Endothelial cell of hepatic sinusoid (primary cell): Measurements from ENCODE around the gene NUDT6.
"Not testable (repeated sequence)": the region's sequence is repeated elsewhere in the genome, so short reads cannot be mapped to it uniquely, and the experiment has no call there.

Source experiments
- in situ Hi-C: cut with HindIII; loops from 2 replicates; pipeline ENCODE4 v1.10.0; 2017; ENCODE audit warnings: low sequenced_read_pairs

The NUDT6 gene, protein sequence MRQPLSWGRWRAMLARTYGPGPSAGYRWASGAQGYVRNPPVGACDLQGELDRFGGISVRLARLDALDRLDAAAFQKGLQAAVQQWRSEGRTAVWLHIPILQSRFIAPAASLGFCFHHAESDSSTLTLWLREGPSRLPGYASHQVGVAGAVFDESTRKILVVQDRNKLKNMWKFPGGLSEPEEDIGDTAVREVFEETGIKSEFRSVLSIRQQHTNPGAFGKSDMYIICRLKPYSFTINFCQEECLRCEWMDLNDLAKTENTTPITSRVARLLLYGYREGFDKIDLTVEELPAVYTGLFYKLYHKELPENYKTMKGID

DNA sequence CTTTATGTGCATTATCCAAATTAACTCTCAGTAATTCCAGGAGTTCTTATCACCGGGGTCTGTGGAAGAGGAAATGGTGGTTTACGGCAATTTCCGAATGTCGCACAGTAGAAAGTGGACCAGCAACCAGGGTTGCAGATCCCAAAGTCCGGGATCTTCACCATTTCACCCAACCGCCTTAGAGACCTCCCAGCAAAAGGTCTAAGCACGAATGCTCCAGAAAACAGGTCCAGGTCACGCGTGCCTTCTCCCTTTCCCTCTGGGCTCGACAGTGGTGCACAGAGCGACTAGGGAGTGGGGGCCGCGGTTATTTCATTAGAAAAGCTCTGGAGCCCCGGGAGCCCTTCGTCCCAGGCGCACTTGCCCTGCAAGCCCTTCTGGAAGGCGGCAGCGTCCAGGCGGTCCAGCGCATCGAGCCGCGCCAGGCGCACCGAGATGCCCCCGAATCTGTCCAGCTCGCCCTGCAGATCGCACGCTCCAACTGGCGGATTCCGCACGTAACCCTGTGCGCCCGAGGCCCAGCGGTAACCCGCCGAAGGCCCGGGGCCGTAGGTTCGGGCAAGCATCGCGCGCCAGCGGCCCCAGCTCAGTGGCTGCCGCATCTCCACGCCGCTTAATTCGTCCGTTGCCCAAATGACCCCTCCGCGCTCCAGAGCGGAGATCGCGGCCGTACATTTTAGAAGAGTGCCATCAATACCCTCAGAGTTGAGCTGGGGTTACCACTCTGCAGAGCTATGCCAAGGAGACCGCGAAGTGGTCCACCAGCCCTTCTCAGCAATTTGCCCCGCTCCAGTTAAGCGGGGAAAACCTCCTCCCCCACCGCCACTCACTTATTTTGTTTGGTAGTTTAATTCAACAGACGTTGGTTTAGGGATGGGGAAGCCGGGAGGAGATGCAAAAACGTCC is at the start of gene NUDT6:
NUDT6 (minus strand) TSS at position 627 of the 906 bp plus-strand sequence; CDS start at position 602, 25 bp downstream.
- in situ Hi-C loops: loop anchor here (25.0 kb wide), 1 partner anchor 160 kb away; no protein-coding TSS in a partner anchor

DNA sequence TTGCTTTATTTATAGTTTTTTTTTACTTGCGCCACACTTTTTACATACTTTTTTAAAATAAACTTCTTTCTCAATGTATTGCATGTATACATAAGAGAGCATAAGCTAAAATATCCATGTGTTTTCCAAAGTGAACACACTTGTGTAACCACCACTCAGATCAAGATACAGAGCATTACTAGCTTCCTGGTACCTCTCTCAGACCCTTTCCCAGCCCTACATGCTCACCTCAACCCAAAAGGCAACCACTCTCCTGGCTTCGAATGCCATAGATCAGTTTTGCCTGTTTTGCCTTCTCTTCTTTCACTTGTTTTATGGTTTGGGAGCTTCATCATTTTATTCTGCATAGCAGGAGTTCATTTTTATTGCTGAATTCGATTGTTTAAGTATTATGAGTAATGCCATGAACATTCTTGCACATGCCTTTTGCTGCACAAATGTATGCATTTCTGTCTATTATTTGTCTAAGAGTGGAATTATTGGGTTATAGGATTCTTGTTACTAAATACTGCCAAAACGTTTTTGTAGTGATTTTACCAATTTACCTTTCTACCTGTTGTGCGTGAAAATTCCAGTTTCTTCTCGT is 45.9 kb upstream of the NUDT6 start:
- in situ Hi-C loops: no loop called here

DNA sequence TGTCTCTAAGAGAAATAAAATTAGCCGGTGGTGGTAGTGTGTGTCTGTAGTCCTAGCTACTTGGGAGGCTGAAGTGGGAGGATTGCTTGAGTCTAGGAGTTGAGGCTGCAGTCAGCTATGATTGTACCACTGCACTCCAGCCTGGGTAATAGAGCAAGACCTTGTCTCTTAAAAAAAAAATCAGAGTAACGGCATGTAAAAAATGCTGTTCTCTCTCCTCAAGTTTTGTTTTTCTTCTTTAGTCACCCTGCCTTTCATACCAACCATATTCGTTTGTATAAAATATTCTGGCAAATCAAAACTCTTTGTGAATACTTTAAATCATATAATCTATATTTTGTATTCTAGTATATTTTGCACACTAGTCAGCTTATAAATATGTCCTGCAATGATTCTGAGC is 44.8 kb upstream of the NUDT6 start:
- in situ Hi-C loops: no loop called here

DNA sequence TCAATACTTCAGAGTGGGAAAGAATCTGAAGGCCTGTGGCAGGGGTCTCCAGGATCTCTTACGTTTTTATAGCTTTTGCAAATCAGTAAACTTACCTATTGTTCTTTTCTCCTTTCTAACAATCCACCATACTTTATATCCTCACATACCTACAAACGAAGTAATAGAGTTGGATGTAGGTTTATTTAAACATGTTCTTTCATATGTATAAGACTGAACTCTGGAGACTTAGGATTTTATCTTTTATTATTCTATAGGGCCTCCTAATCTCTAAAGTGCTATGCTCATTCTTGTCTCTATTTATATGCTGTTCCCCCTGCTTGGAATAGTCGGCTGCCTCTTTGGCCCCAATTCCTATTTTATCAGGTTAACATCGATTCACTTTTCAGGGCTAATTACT is 43.8 kb upstream of the NUDT6 start:
- in situ Hi-C loops: no loop called here

DNA sequence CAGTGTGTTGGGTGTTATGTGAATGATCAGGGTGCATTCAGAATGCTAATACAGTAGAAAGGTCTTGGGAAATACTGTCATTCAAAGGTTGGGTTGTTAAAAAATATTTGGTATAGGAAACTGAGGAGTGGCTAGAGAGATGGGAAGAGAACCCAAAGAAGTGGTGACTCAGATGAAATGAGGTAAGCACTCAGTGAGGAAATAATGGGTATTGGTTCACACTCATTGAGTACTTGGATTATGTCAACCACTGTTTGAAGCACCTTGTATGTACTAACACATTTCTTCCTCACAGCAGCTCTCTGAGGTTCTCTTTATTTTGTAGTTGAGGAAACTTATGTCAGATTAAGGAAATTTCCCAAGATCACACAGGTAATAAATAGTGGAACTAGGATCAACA is 40.8 kb upstream of the NUDT6 start:
- in situ Hi-C loops: loop anchor here (5.0 kb wide), 1 partner anchor 49 kb away; no protein-coding TSS in a partner anchor

DNA sequence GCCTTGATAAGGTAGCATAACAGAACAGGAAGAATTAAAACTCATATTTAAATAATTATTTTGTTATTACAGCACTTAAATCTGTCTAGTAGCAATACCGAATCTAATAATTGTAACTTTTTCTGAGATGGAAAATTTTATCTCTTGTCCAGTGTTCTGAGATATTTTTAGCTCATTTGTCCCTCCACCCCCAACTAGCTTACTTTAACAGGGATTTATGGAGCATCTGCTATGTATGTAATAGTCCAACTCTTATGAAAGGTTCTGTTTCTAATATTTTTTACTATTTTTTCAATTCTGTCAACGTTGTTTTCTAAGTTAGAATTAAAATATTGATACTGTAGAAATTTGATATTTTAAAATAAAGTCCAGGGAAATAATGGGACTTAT is 38.2 kb upstream of the NUDT6 start:
- in situ Hi-C loops: loop anchor here (5.0 kb wide), 1 partner anchor 52 kb away; no protein-coding TSS in a partner anchor

DNA sequence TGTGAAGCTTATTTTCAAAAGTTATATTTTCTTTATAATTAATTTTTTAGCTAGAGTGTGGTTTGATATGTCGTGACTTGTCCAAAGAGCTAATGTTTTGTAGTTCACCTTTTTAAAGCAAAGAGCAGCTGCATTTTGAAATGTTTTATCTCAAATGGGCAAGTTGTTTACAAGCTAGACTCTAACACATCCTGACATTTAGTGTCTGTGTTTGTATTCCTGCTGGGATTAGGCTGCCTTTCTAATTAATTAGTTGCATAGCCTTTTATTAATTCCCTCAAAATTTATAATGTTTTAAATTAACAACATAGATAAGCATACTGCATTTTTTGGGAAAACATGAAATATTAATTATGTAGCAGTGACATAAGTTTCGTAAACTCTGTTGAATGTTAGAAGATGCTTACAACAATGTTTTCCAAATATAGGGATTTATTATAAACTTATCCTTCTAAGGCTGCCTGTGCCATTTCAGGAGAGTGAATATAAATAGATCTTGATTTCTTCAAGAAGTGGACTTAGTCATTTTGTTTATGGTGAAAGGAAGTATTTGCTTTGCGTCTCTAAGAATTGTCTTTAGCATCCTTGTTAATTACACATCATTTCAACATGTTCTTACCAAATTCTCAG is 37.7 kb upstream of the NUDT6 start:
- in situ Hi-C loops: loop anchor here (5.0 kb wide), 1 partner anchor 52 kb away; no protein-coding TSS in a partner anchor

DNA sequence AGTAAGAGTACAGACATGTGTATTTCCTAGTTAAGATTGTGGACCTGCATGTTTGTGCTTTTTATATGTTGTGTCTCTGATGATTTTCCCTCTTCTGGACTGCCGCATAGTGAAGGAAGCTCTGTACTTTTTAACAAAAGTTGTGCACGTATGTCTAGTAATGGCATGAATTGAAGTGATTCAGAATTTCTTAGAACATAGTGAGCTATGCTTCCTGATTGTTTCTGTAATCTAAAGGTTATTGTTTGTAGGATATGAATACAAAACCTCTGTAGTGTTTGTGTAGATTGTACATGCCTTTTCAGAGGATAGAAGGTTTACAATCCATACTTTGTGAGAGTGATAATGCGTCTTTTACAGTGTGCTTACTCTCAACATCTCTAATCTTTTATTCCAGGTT is 37.0 kb upstream of the NUDT6 start:
- in situ Hi-C loops: no loop called here

DNA sequence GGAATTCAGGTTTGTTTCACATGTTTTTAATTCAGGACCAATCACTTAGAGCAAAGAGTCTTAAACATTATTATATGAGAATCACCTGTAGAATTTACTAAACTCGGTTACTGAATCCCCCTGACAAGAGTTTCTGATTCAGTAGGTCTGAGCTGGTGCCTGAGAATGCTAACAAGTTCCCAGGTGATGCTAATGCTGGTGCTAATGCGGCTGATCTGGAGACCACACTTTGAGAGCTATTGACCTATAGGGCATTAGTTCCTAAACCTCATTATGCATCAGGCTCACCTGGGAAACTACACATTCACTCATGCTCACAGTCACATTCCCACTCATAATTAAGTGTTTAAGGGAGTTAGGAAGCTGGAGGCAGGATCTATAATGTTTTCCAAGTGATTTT is 36.1 kb upstream of the NUDT6 start:
- in situ Hi-C loops: no loop called here

DNA sequence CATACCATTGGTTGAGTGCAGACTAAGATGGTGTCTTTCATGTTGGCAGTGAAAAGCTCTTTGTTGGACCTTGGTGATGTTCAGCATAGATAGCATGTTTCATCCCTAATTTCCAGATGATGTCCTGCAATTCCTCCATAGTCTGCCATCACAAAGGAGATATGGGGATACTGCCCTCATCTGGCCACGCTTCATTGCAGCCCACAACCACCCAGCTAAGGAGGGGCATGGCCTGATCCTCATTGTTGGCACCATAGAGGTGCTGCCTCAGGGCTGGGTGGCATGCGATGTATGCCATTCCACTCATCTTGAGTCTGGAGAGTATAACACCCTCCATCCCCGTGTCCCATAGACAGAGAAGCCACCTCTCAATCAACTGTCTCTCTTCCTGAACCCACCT is 31.5 kb upstream of the NUDT6 start:
- in situ Hi-C loops: no loop called here

DNA sequence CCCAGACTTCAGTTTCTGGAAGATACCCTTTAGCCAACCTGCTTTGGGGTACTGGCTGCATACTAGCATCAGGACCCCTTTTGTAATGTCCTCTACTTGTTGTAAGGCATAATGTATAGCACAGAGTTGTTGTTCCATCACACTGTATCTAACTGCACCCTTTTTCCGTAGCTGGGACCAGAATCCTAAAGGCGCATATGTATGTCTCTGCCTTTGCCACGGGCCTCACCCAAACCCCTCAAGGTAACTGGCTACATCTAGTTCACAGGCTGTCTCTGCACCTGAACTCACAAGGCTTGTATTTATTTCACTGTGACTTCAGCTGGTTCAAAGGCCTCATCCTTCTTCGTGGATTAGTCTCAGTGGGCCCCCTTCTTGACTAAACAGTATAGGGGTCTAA is 29.6 kb upstream of the NUDT6 start:
- in situ Hi-C loops: no loop called here

DNA sequence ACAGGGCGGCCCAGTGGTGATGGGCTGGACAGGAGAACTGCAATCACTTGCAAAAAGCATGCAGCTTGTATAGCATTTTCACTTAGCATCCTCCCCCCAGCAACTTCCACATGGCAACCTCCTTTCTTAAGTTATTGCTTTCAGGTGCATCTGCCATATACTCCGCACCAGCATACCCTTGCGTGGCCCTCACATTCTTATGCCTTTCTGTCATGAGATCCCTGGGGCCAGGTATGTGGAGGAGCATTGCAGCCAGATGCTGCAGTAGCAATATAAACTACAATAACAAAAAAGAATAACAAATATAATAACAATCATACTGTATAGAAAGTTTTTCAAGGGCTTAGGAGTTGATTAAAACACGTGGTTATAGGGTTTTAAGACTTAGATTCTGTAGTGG is 26.3 kb upstream of the NUDT6 start:
- in situ Hi-C loops: no loop called here

DNA sequence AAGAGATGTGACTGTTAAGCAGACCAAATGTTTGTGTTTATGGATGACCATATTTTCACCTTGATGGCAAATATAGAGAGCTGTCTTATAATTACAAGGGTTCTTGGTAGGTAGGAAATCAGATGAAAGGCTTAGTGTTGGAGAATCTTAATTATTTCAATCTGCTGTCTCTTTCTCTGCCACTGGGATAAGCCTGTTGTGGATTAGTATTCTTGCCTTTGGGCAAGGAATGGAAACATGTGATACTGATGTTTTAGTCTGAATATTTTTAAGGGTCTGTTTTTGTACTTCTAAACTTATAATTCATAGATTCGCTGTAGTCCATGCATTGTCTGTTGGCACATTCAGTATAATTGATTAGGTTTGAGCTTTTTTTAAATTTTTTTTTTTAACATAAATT is 23.7 kb upstream of the NUDT6 start:
- in situ Hi-C loops: no loop called here

DNA sequence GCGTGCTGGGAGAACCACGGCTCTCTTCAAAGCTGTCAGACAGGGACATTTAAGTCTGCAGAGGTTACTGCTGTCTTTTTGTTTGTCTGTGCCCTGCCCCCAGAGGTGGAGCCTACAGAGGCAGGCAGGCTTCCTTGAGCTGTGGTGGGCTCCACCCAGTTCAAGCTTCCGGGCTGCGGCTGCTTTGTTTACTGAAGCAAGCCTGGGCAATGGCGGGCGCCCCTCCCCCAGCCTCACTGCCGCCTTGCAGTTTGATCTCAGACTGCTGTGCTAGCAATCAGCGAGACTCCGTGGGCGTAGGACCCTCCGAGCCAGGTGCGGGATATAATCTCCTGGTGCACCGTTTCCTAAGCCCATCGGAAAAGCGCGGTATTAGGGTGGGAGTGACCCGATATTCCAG is 22.7 kb upstream of the NUDT6 start:
- in situ Hi-C loops: not testable (repeated sequence)

DNA sequence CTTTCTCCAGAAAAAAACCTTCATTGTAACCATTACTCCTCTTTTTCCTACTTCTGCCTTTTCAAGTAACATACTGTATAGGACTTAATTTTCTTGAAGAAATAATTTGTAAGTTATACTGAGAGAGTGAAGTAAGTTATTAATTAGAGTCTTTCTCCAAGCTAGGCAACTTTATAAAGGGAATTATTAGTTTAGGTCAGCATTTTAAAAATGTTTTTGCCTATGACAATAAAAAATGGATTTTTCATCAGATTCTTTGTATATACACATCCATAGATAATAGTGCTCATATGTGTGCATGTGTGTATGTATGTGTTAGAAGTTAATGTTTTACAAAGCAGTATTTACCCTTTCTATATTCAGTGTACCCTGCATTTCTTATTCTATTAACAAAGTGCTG is 10.4 kb upstream of the NUDT6 start:
- in situ Hi-C loops: no loop called here

DNA sequence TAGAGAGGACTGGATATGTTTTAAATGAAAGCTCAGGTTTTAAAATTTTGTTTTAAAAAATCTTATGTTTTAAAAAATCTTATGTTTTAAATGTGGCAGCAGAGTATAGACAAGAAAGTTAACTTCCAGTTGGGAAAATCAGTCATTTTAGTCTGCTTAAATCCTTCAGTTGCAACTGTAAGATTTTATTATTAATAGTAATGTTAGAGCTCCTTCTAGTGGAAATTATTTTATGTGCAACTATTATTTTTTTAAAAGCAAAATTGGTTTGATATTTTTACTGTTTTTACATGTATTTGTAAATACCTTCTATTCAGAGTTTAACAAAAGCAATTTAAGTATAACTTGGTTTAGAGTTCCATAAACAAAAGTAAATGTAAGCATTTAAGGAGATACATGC is 8.5 kb upstream of the NUDT6 start:
- in situ Hi-C loops: no loop called here

DNA sequence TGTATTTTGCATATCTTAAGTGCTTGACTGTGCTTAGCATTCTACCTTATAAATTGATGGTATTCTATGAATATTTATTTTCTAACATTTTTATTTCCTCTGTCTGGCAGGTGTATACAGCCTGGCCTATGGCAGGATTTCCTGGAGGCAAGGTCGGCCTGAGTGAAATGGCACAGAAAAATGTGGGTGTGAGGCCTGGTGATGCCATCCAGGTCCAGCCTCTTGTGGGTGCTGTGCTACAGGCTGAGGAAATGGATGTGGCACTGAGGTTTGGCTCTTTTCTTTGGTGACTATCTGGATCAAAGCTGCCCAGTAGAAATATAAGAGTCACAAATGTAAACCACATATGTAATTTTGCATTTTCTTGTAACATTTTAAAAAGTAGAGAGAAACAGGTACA is 6.5 kb upstream of the NUDT6 start:
- in situ Hi-C loops: no loop called here

DNA sequence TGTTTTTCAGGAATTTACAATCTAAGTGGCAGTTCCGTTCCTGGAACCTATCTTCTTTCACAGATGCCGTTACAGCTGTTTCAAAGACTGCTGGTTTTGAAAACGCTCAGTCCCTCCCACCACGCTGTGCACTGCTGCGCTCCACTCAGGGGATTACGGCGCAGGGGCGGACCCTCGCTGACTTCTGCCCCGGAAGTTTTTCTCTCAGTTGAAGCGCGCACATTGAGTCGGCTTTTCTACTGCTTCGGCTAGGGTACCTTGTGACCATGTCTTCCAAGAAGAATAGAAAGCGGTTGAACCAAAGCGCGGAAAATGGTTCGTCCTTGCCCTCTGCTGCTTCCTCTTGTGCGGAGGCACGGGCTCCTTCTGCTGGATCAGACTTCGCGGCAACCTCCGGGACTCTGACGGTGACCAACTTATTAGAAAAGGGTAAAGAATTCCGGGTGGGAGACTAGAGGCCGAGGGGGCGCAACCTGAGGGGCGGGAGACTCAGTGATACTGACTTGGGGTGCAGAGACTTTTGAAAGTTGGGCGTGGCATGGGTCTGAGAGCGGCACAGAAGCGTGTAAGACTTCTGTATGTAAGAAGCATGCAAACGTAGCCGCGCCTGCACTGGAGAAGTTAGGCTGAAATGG is 597 bp upstream of the NUDT6 start:
- in situ Hi-C loops: loop anchor here (25.0 kb wide), 1 partner anchor 161 kb away; no protein-coding TSS in a partner anchor

DNA sequence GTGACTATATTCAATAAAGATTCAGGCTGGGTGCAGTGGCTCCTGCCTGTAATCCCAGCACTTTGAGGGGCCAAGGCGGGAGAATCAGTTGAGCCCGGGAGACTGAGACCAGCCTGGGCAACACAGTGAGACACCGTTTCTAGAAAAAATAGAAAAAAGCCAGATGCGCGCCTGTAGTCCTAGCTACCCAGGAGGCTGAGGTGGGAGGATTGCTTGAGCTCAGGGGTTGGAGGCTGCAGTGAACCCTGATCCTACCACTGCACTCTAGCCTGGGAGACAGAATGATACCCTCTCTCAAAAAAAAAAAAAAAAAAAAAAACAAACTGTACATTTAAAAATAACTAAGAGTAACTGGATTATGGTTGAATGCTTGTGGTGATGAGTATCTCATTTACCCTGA is 1.1 kb downstream of the NUDT6 start:
- in situ Hi-C loops: loop anchor here (25.0 kb wide), 1 partner anchor 159 kb away; no protein-coding TSS in a partner anchor

DNA sequence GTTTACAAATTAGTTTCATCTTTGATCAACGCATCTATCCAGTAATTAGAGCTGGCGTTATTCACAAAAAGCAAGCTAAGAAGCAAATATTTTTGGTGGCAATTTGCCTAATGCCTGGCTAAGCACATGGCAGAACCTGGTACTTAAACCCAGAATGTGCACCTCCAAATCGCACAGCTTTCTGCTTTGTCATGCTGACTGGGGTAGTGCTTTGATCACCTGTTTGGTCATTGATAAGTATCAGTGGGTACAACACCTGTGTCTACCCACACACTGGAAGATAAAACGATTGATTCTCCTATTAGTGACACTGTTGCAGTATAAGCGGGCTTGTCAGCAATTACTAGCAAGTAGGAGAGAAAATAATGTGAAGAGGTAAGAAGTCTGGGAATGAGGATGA is 1.9 kb downstream of the NUDT6 start:
- in situ Hi-C loops: loop anchor here (25.0 kb wide), 1 partner anchor 158 kb away; no protein-coding TSS in a partner anchor
